H9 (cell line): ENCODE data around the gene ANAPC2. TPM values are rescaled to one million over a fixed set of nuclear protein-coding genes. Genes with fewer than 3 reads are reported as not detected.
A peak's percentile ranks its signal among the peaks of the same experiment; 100 is the strongest.

Experiments
- DNase-seq: peaks from one replicate; pipeline ENCODE4 v3.0.0-alpha.2; 2017
- H2AFZ ChIP-seq: one replicate; pipeline ENCODE4 v1.6.1; 2013; ENCODE audit warnings: mild to moderate bottlenecking, low read length, control low read depth, moderate library complexity
- H2AK5ac ChIP-seq: 2 replicates; pipeline ENCODE4 v1.6.1; 2013; ENCODE audit warnings: low read length, control low read depth, mixed read lengths; ENCODE audit not compliant: insufficient read length
- H2BK120ac ChIP-seq: one replicate; pipeline ENCODE4 v1.6.1; 2013; ENCODE audit warnings: low read depth, mild to moderate bottlenecking, low read length, control low read depth, inconsistent platforms; ENCODE audit not compliant: poor library complexity, severe bottlenecking
- H2BK12ac ChIP-seq: 2 replicates; pipeline ENCODE4 v1.6.1; 2013; ENCODE audit warnings: low read length, control low read depth, mixed read lengths, low read depth; ENCODE audit not compliant: insufficient read length
- H2BK15ac ChIP-seq: 2 replicates; pipeline ENCODE4 v1.6.1; 2013; ENCODE audit warnings: low read depth, low read length, control low read depth
- H2BK20ac ChIP-seq: one replicate; pipeline ENCODE4 v1.6.1; 2013; ENCODE audit warnings: low read depth, mild to moderate bottlenecking, low read length, control low read depth, inconsistent platforms; ENCODE audit not compliant: poor library complexity, severe bottlenecking
- H2BK5ac ChIP-seq: 2 replicates; pipeline ENCODE4 v1.6.1; 2013; ENCODE audit warnings: low read length, control low read depth, mixed read lengths; ENCODE audit not compliant: insufficient read length
- H3K14ac ChIP-seq: 2 replicates; pipeline ENCODE4 v1.6.1; 2013; ENCODE audit warnings: low read length, control low read depth; ENCODE audit not compliant: insufficient read depth
- H3K18ac ChIP-seq: 2 replicates; pipeline ENCODE4 v1.6.1; 2013; ENCODE audit warnings: low read depth, mild to moderate bottlenecking, mixed read lengths, low read length, control low read depth; ENCODE audit not compliant: insufficient read length
- H3K23ac ChIP-seq: 2 replicates; pipeline ENCODE4 v1.6.1; 2013; ENCODE audit warnings: low read length, control low read depth, mixed read lengths, low read depth; ENCODE audit not compliant: insufficient read length
- H3K23me2 ChIP-seq: 2 replicates; pipeline ENCODE4 v1.6.1; 2013; ENCODE audit warnings: low read depth, mild to moderate bottlenecking, mixed read lengths, low read length, control low read depth; ENCODE audit not compliant: insufficient read length, poor library complexity, severe bottlenecking
- H3K27ac ChIP-seq: 2 replicates; pipeline ENCODE4 v1.5.1; 2013; ENCODE audit warnings: low read length, control low read depth, mixed read lengths, low read depth; ENCODE audit not compliant: insufficient read length
- H3K27me3 ChIP-seq: 2 replicates; pipeline ENCODE4 v1.6.1; 2013; ENCODE audit warnings: low read length, control low read depth, inconsistent platforms; ENCODE audit not compliant: insufficient read depth
- H3K4ac ChIP-seq: 2 replicates; pipeline ENCODE4 v1.6.1; 2013; ENCODE audit warnings: low read depth, mild to moderate bottlenecking, control low read depth, inconsistent platforms, low read length, moderate library complexity
- H3K4me1 ChIP-seq: 2 replicates; pipeline ENCODE4 v1.6.1; 2013; ENCODE audit warnings: low read length, control low read depth, inconsistent platforms; ENCODE audit not compliant: insufficient read depth
- H3K4me2 ChIP-seq: 2 replicates; pipeline ENCODE4 v1.6.1; 2013; ENCODE audit warnings: low read length, control low read depth, mixed read lengths; ENCODE audit not compliant: insufficient read length, insufficient read depth
- H3K56ac ChIP-seq: 2 replicates; pipeline ENCODE4 v1.6.1; 2013; ENCODE audit warnings: low read depth, mild to moderate bottlenecking, mixed read lengths, low read length, control low read depth; ENCODE audit not compliant: insufficient read length
- H3K79me1 ChIP-seq: 2 replicates; pipeline ENCODE4 v1.6.1; 2013; ENCODE audit warnings: low read depth, mild to moderate bottlenecking, moderate library complexity, low read length, control low read depth, inconsistent platforms; ENCODE audit not compliant: insufficient read depth, poor library complexity, severe bottlenecking
- H3K79me2 ChIP-seq: 2 replicates; pipeline ENCODE4 v1.6.1; 2013; ENCODE audit warnings: low read length, control low read depth, inconsistent platforms; ENCODE audit not compliant: insufficient read depth
- H3K9ac ChIP-seq: 2 replicates; pipeline ENCODE4 v1.6.1; 2013; ENCODE audit warnings: low read length, control low read depth, mixed read lengths; ENCODE audit not compliant: insufficient read length; ENCODE audit errors: extremely low read depth
- H3K9me3 ChIP-seq: one replicate; pipeline ENCODE4 v1.6.1; 2013; ENCODE audit warnings: low read depth, low read length, inconsistent platforms; ENCODE audit not compliant: control insufficient read depth
- H3T11ph ChIP-seq: one replicate; pipeline ENCODE4 v1.6.1; 2013; ENCODE audit warnings: mild to moderate bottlenecking, low read length, control low read depth, inconsistent platforms
- H4K20me1 ChIP-seq: one replicate; pipeline ENCODE4 v1.6.1; 2013; ENCODE audit not compliant: control insufficient read depth, insufficient read length, insufficient read depth
- H4K5ac ChIP-seq: 2 replicates; pipeline ENCODE4 v1.6.1; 2013; ENCODE audit warnings: low read depth, mild to moderate bottlenecking, mixed read lengths, low read length, control low read depth; ENCODE audit not compliant: insufficient read length
- H4K8ac ChIP-seq: replicated peaks from 2 replicates; pipeline ENCODE4 v1.6.1; 2013; ENCODE audit warnings: low read length, control low read depth, mixed read lengths, low read depth; ENCODE audit not compliant: insufficient read length
- H4K91ac ChIP-seq: 2 replicates; pipeline ENCODE4 v1.6.1; 2013; ENCODE audit warnings: low read depth, mild to moderate bottlenecking, moderate library complexity, mixed read lengths, low read length, control low read depth; ENCODE audit not compliant: insufficient read length
- H3K27ac Mint-ChIP-seq, 3 experiments: 2 replicates in 2 of 3; 3 replicates in 1 of 3; pipeline ENCODE4 v1.8.0; 2020 to 2021; ENCODE audit warnings: mixed read lengths in 3 of 3, mild to moderate bottlenecking in 1 of 3, moderate library complexity in 1 of 3
- H3K27me3 Mint-ChIP-seq: 2 replicates; pipeline ENCODE4 v1.8.0; 2021; ENCODE audit warnings: low read depth, mild to moderate bottlenecking, moderate library complexity, mixed read lengths
- H3K36me3 Mint-ChIP-seq, 3 experiments: 2 replicates in 2 of 3; 3 replicates in 1 of 3; pipeline ENCODE4 v1.8.0; 2020 to 2021; ENCODE audit warnings: low read depth in 3 of 3, mixed read lengths in 3 of 3; ENCODE audit not compliant: insufficient read depth in 1 of 3
- H3K4me1 Mint-ChIP-seq, 2 experiments: 2 replicates each; pipeline ENCODE4 v1.8.0; 2020; ENCODE audit warnings: mixed read lengths in 2 of 2
- H3K4me3 Mint-ChIP-seq, 2 experiments: 2 replicates in 1 of 2; 3 replicates in 1 of 2; pipeline ENCODE4 v1.8.0; 2020 to 2021; ENCODE audit warnings: mild to moderate bottlenecking in 2 of 2, mixed read lengths in 2 of 2, moderate library complexity in 1 of 2
- H3K9me3 Mint-ChIP-seq, 2 experiments: 2 replicates in 1 of 2; 3 replicates in 1 of 2; pipeline ENCODE4 v1.8.0; 2020; ENCODE audit warnings: mild to moderate bottlenecking in 2 of 2, mixed read lengths in 2 of 2, moderate library complexity in 1 of 2
- WGBS: extraction: QIAGEN DNeasy Blood & Tissue Kit; methylation state at CpG from one replicate; pipeline ENCODE4 v1.1.7; 2013; ENCODE audit warnings: missing lambda C conversion rate, low lambda C conversion rate, mixed read lengths; ENCODE audit not compliant: insufficient read length; ENCODE audit errors: extremely low coverage; 5-methylcytosine and 5-hydroxymethylcytosine counted together
- total RNA-seq: library from RNA; stranded (reverse); gene quantifications from 2 replicates; pipeline ENCODE4 v1.2.1, GENCODE V29; 2021
- TF ChIP-seq, protein P1 (sequence below): fragments of 200-600 bp; sonication (generic); conservative IDR thresholded peaks from 3 replicates; pipeline ENCODE4 v1.8.0; 2021; ENCODE audit warnings: antibody characterized with exemption, mild to moderate bottlenecking

Gene ANAPC2
- total RNA-seq, 1 experiment from 2014 or later: 54.8 TPM

GRCh38 chr9:137204731-137205125, 16.4 kb upstream of the ANAPC2 start:
- H3K9me3 Mint-ChIP-seq: no peaks in the 10 kb centered on the region

More at GRCh38 chr9:137204731-137205125, 16.4 kb upstream of the ANAPC2 start:
- Mint-ChIP-seq H3K4me3 (peak overlapping the region; percentile 93 to 99), H3K36me3 (peaks cover 6 to 32% (median 24%) of the 10 kb centered on the region in 3 experiments), H3K4me1 (peaks cover 25 to 33% of the 10 kb centered on the region in 2 experiments), H3K27ac (peak overlapping the region; percentile 81 to 97 (median 90); a peak in 5 of 7 replicates), H3K27me3 (no peaks in the 10 kb centered on the region)
- no CpG with 5 or more reads among the region's 21 CpGs for WGBS
- Histone ChIP-seq H3K79me2 (peaks cover 13% of the 10 kb centered on the region; the same call in 1 of the 2 replicates), H3K9ac (peak overlapping the region; percentile 70), H3K9me3 (no peaks in the 10 kb centered on the region), H4K8ac (no peak overlapping the region), H3K14ac (no peak overlapping the region), H3K18ac (no peak overlapping the region), H3K27ac (no peak overlapping the region), H3K4me2 (peak overlapping the region; percentile 68), H3K23me2 (peaks cover 8% of the 10 kb centered on the region), H3K4ac (no peak overlapping the region), H2AK5ac (no peak overlapping the region), H3K56ac (no peak overlapping the region), H2BK12ac (no peak overlapping the region), H3K27me3 (no peaks in the 10 kb centered on the region), H4K91ac (no peak overlapping the region), H3K79me1 (peaks cover 19% of the 10 kb centered on the region), H4K20me1 (no peaks in the 10 kb centered on the region), H2BK5ac (no peak overlapping the region), H3T11ph (no peak overlapping the region), H2BK20ac (no peak overlapping the region), H3K23ac (no peak overlapping the region), H2BK15ac (no peak overlapping the region), H3K4me1 (no peaks in the 10 kb centered on the region; the same call in 1 of the 2 replicates), H2AFZ (no peak overlapping the region), H2BK120ac (no peak overlapping the region), H4K5ac (no peak overlapping the region)
- DNase-seq: no peak
- TF ChIP-seq, protein P1, sequence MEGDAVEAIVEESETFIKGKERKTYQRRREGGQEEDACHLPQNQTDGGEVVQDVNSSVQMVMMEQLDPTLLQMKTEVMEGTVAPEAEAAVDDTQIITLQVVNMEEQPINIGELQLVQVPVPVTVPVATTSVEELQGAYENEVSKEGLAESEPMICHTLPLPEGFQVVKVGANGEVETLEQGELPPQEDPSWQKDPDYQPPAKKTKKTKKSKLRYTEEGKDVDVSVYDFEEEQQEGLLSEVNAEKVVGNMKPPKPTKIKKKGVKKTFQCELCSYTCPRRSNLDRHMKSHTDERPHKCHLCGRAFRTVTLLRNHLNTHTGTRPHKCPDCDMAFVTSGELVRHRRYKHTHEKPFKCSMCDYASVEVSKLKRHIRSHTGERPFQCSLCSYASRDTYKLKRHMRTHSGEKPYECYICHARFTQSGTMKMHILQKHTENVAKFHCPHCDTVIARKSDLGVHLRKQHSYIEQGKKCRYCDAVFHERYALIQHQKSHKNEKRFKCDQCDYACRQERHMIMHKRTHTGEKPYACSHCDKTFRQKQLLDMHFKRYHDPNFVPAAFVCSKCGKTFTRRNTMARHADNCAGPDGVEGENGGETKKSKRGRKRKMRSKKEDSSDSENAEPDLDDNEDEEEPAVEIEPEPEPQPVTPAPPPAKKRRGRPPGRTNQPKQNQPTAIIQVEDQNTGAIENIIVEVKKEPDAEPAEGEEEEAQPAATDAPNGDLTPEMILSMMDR: no peak
